H1 (cell line): Measurements from ENCODE around the gene ZNF618. TPM values are rescaled to one million over a fixed set of nuclear protein-coding genes. Genes with fewer than 3 reads are reported as not detected.

Experiments
- CTCF ChIA-PET: fragments of 300-600 bp; sonication (Branson Sonifier 250); formaldehyde crosslinking; loops from one replicate; lab custom pipeline; 2021; ENCODE audit not compliant: partially characterized antibody; lab: Charles Lee
- POLR2A ChIA-PET: fragments of 300-600 bp; sonication (Branson Sonifier 250); formaldehyde crosslinking; loops from one replicate; lab custom pipeline; 2021; ENCODE audit warnings: inconsistent platforms; ENCODE audit not compliant: partially characterized antibody; lab: Charles Lee
- DNase-seq, 2 experiments: peaks; one replicate each; pipeline versions ENCODE4 v3.0.0 to v3.0.0-alpha.2; 2010 to 2022; ENCODE audit warnings: low spot score in 2 of 2, low read depth in 1 of 2, mixed read lengths in 1 of 2
- FAIRE-seq: peaks from 2 replicates; lab custom pipeline; 2011; peaks lifted over from hg19 to GRCh38; lab: Jason Lieb, UNC
- H2AFZ ChIP-seq: 2 replicates; pipeline ENCODE4 v1.8.1; 2012; ENCODE audit warnings: low read length, inconsistent platforms
- H2AK5ac ChIP-seq: 2 replicates; pipeline ENCODE4 v1.6.1; 2013; ENCODE audit warnings: low read depth, low read length
- H2BK120ac ChIP-seq: replicated peaks from 2 replicates; pipeline ENCODE3; 2013; ENCODE audit warnings: low read depth, low read length, inconsistent platforms
- H2BK12ac ChIP-seq: 2 replicates; pipeline ENCODE4 v1.6.1; 2013; ENCODE audit warnings: low read depth, low read length
- H2BK15ac ChIP-seq: 2 replicates; pipeline ENCODE4 v1.6.1; 2013; ENCODE audit warnings: low read length
- H2BK20ac ChIP-seq: 2 replicates; pipeline ENCODE4 v1.6.1; 2013; ENCODE audit warnings: low read length
- H2BK5ac ChIP-seq: 2 replicates; pipeline ENCODE4 v1.6.1; 2013; ENCODE audit warnings: low read depth, low read length
- H3K14ac ChIP-seq: 2 replicates; pipeline ENCODE4 v1.6.1; 2013; ENCODE audit warnings: inconsistent platforms; ENCODE audit not compliant: insufficient read length
- H3K18ac ChIP-seq: 2 replicates; pipeline ENCODE4 v1.6.1; 2013; ENCODE audit warnings: low read length; ENCODE audit errors: extremely low read depth
- H3K23ac ChIP-seq: 2 replicates; pipeline ENCODE4 v1.6.1; 2013; ENCODE audit warnings: inconsistent platforms; ENCODE audit not compliant: insufficient read length
- H3K23me2 ChIP-seq: 2 replicates; pipeline ENCODE4 v1.6.1; 2013; ENCODE audit warnings: low read depth, low read length
- H3K27ac ChIP-seq: 2 replicates; pipeline ENCODE4 v1.6.1; 2011; ENCODE audit warnings: low read depth, low read length, inconsistent platforms
- H3K27me3 ChIP-seq, 4 experiments: replicated peaks in 1 of 4; 1 replicate in 1 of 4; 2 replicates in 3 of 4; pipeline versions ENCODE4 v1.6.1 to v1.8.1; 2011 to 2013; ENCODE audit warnings: low read length in 3 of 4, mild to moderate bottlenecking in 3 of 4, inconsistent platforms in 2 of 4, mixed read lengths in 2 of 4, moderate library complexity in 1 of 4; ENCODE audit not compliant: control insufficient read depth in 3 of 4, insufficient read depth in 3 of 4; ENCODE audit errors: extremely low read depth in 1 of 4
- H3K36me3 ChIP-seq, 4 experiments: 2 replicates each; pipeline versions ENCODE4 v1.6.1 to v1.8.1; 2011 to 2013; ENCODE audit warnings: mild to moderate bottlenecking in 4 of 4, low read length in 3 of 4, moderate library complexity in 2 of 4, control low read depth in 1 of 4, inconsistent platforms in 1 of 4; ENCODE audit not compliant: insufficient read depth in 4 of 4, control insufficient read depth in 2 of 4
- H3K4ac ChIP-seq: replicated peaks from 2 replicates; pipeline ENCODE3; 2013; ENCODE audit warnings: low read length, low read depth, mixed read lengths, inconsistent platforms; ENCODE audit not compliant: insufficient read length
- H3K4me1 ChIP-seq, 4 experiments: replicated peaks in 1 of 4; 1 replicate in 1 of 4; 2 replicates in 3 of 4; pipeline versions ENCODE4 v1.6.1 to v1.8.1; 2011 to 2013; ENCODE audit warnings: low read length in 3 of 4, inconsistent platforms in 2 of 4, mixed read lengths in 1 of 4; ENCODE audit not compliant: insufficient read depth in 4 of 4, control insufficient read depth in 3 of 4
- H3K4me2 ChIP-seq, 2 experiments: 2 replicates each; pipeline versions ENCODE4 v1.6.1 to v1.8.1; 2011 to 2013; ENCODE audit warnings: low read depth in 2 of 2, low read length in 2 of 2, control low read depth in 1 of 2, inconsistent platforms in 1 of 2, mild to moderate bottlenecking in 1 of 2; ENCODE audit not compliant: insufficient read depth in 1 of 2
- H3K4me3 ChIP-seq, 4 experiments: fragments of 200-600, 300-600 bp in 1 of 4; sonication (generic), shearing (Covaris generic), sonication (Bioruptor Twin) in 1 of 4; 2 replicates each; pipeline versions ENCODE4 v1.5.1 to v1.8.1; 2011 to 2016; ENCODE audit warnings: low read length in 4 of 4, low read depth in 3 of 4, control low read depth in 2 of 4, inconsistent platforms in 2 of 4, mild to moderate bottlenecking in 2 of 4, mixed read lengths in 1 of 4, moderate library complexity in 1 of 4; ENCODE audit not compliant: insufficient read depth in 2 of 4; ENCODE audit errors: extremely low read depth in 1 of 4
- H3K56ac ChIP-seq: replicated peaks from 2 replicates; pipeline ENCODE3; 2013; ENCODE audit warnings: low read depth, mild to moderate bottlenecking, mixed read lengths, low read length, inconsistent platforms; ENCODE audit not compliant: insufficient read length
- H3K79me1 ChIP-seq: 2 replicates; pipeline ENCODE4 v1.6.1; 2013; ENCODE audit warnings: low read depth, low read length, control low read depth
- H3K79me2 ChIP-seq, 2 experiments: 2 replicates each; pipeline versions ENCODE4 v1.6.1 to v1.8.1; 2012 to 2013; ENCODE audit warnings: low read length in 2 of 2, mild to moderate bottlenecking in 2 of 2, inconsistent platforms in 1 of 2; ENCODE audit not compliant: insufficient read depth in 2 of 2, control insufficient read depth in 1 of 2
- H3K9ac ChIP-seq, 4 experiments: replicated peaks in 1 of 4; 1 replicate in 1 of 4; 2 replicates in 3 of 4; pipeline versions ENCODE4 v1.6.1 to v1.8.1; 2011 to 2013; ENCODE audit warnings: low read depth in 3 of 4, low read length in 3 of 4, control low read depth in 2 of 4, mild to moderate bottlenecking in 2 of 4, moderate library complexity in 2 of 4, inconsistent platforms in 1 of 4; ENCODE audit errors: extremely low read depth in 1 of 4
- H3K9me3 ChIP-seq, 2 experiments: 2 replicates each; pipeline versions ENCODE4 v1.6.1 to v1.8.1; 2012 to 2013; ENCODE audit warnings: mild to moderate bottlenecking in 2 of 2, moderate library complexity in 2 of 2, control low read depth in 1 of 2, inconsistent platforms in 1 of 2, low read depth in 1 of 2, low read length in 1 of 2, mixed read lengths in 1 of 2; ENCODE audit not compliant: insufficient read depth in 2 of 2
- H4K20me1 ChIP-seq, 2 experiments: replicated peaks in 1 of 2; 2 replicates each; pipeline versions ENCODE3 to v1.8.1; 2011 to 2013; ENCODE audit warnings: inconsistent platforms in 2 of 2, low read length in 2 of 2, mild to moderate bottlenecking in 1 of 2; ENCODE audit not compliant: insufficient read depth in 2 of 2, control insufficient read depth in 1 of 2
- H4K5ac ChIP-seq: 2 replicates; pipeline ENCODE4 v1.6.1; 2013; ENCODE audit warnings: low read length, low read depth, mixed read lengths, inconsistent platforms; ENCODE audit not compliant: insufficient read length
- H4K8ac ChIP-seq: 2 replicates; pipeline ENCODE4 v1.8.0; 2013; ENCODE audit warnings: mild to moderate bottlenecking, moderate library complexity, low read length, inconsistent platforms; ENCODE audit not compliant: insufficient read depth; ENCODE audit errors: extremely low read depth
- H4K91ac ChIP-seq: replicated peaks from 2 replicates; pipeline ENCODE3; 2013; ENCODE audit warnings: low read length, mixed read lengths, inconsistent platforms; ENCODE audit not compliant: insufficient read length
- BCL11A ChIP-seq, 2 experiments: IDR thresholded peaks; one replicate each; pipeline ENCODE4 v1.6.1; 2011; ENCODE audit warnings: low read depth in 2 of 2, low read length in 2 of 2, mild to moderate bottlenecking in 2 of 2
- CBX5 ChIP-seq: fragments of 300-800, 300-1000 bp; sonication (generic); IDR thresholded peaks from 2 replicates; pipeline ENCODE4 v1.7.1; 2016; ENCODE audit warnings: antibody characterized with exemption, low read length, low read depth
- CHD1 ChIP-seq: IDR thresholded peaks from 2 replicates; pipeline ENCODE4 v1.6.1; 2012; ENCODE audit warnings: low read depth, low read length, improper control_type of control experiment
- CTCF ChIP-seq, 3 experiments: IDR thresholded peaks; 1 replicate in 2 of 3; 2 replicates in 1 of 3; pipeline versions ENCODE4 v1.5.1 to v1.6.1; 2011; ENCODE audit warnings: low read length in 3 of 3, mild to moderate bottlenecking in 3 of 3, inconsistent platforms in 2 of 3, low read depth in 1 of 3, moderate library complexity in 1 of 3; ENCODE audit not compliant: insufficient read depth in 1 of 3; ENCODE audit errors: control extremely low read depth in 1 of 3
- KDM4A ChIP-seq: IDR thresholded peaks from one replicate; pipeline ENCODE4 v1.7.1; 2012; ENCODE audit warnings: low read depth, mild to moderate bottlenecking, moderate library complexity, low read length, inconsistent platforms; ENCODE audit not compliant: severe bottlenecking
- NRF1 ChIP-seq: IDR thresholded peaks from 2 replicates; pipeline ENCODE4 v1.6.1; 2011; ENCODE audit warnings: mild to moderate bottlenecking, low read depth, low read length, improper control_type of control experiment
- PHF8 ChIP-seq: fragments of 200-600 bp; sonication (generic); conservative IDR thresholded peaks from 2 replicates; pipeline ENCODE4 v1.7.1; 2012; ENCODE audit warnings: low read depth, mild to moderate bottlenecking, inconsistent platforms, low read length, moderate library complexity
- RXRA ChIP-seq: IDR thresholded peaks from 2 replicates; pipeline ENCODE4 v1.6.1; 2011; ENCODE audit warnings: low read depth, mild to moderate bottlenecking, low read length, moderate library complexity; ENCODE audit not compliant: insufficient read depth
- USF2 ChIP-seq: IDR thresholded peaks from 2 replicates; pipeline ENCODE4 v1.6.1; 2011; ENCODE audit warnings: low read length, improper control_type of control experiment
- WGBS, 2 experiments: shearing (Covaris generic) in 1 of 2; methylation state at CpG; one replicate each; pipeline versions ENCODE4 v1.1.6 to v1.1.7; 2013 to 2015; ENCODE audit warnings: low lambda C conversion rate in 2 of 2, mixed read lengths in 2 of 2, inconsistent platforms in 1 of 2, low coverage in 1 of 2, missing lambda C conversion rate in 1 of 2; ENCODE audit not compliant: insufficient replicate concordance in 2 of 2, insufficient coverage in 1 of 2, insufficient read length in 1 of 2; ENCODE audit errors: extremely low coverage in 1 of 2, missing lambda C conversion rate in 1 of 2; 5-methylcytosine and 5-hydroxymethylcytosine counted together
- polyA plus RNA-seq, 7 experiments: library from polyadenylated mRNA; depleted of rRNA in 3 of 7; stranded (reverse) in 5 of 7; unstranded in 2 of 7; fragments of >200 nt in 5 of 7; fragments of 200-250 nt in 2 of 7; gene quantifications; 1 replicate in 5 of 7; 2 replicates in 1 of 7; 4 replicates in 1 of 7; pipeline versions ENCODE4 v1.2.1 to v1.2.3, GENCODE V29; 2011 to 2013; ENCODE audit warnings: missing spikeins in 2 of 7, mixed read lengths in 2 of 7
- total RNA-seq: library from RNA; stranded (reverse); fragmentation: NEBNext Ultra II Directional; extraction: Animal tissue kit (Norgen Biotek cat#: 25700); gene quantifications from 2 replicates; pipeline ENCODE4 v1.2.1, GENCODE V29; 2021

ZNF618 gene
- total and polyA plus RNA-seq, 2 of the 8 experiments (the other 6 are each of a cell fraction or from before 2014, with no cell fraction given): 9.6 to 28.5 TPM

GRCh38 chr9:114000671-114001409, 124.7 kb downstream of the ZNF618 start:
- Histone ChIP-seq H3K79me2 (no peaks in the 10 kb centered on the region), H2BK12ac (no peak overlapping the region), H2BK20ac (no peak overlapping the region), H4K20me1 (peaks cover 2 to 4% of the 10 kb centered on the region in 2 experiments), H3K9ac (no peak overlapping the region), H3K56ac (no peak overlapping the region), H3K4ac (no peak overlapping the region), H2BK120ac (no peak overlapping the region), H3K23ac (no peak overlapping the region), H3K4me1 (no peaks in the 10 kb centered on the region), H3K18ac (no peak overlapping the region), H3K36me3 (peaks cover 0 to 4% (median 0%) of the 10 kb centered on the region in 4 experiments; a peak in 3 of 8 replicates), H3K4me3 (no peak overlapping the region), H2BK15ac (no peak overlapping the region), H3K4me2 (no peak overlapping the region), H4K8ac (no peak overlapping the region), H3K27me3 (no peaks in the 10 kb centered on the region), H3K9me3 (no peaks in the 10 kb centered on the region), H2BK5ac (no peak overlapping the region), H3K27ac (no peak overlapping the region), H3K14ac (no peak overlapping the region), H3K79me1 (no peaks in the 10 kb centered on the region), H3K23me2 (no peaks in the 10 kb centered on the region), H2AFZ (no peak overlapping the region), H4K91ac (no peak overlapping the region), H2AK5ac (no peak overlapping the region), H4K5ac (no peak overlapping the region)
- DNase-seq (no peak), FAIRE-seq (no peak)
- WGBS, 2 experiments: 89% methylated on average over 7 of the region's 8 CpGs; no CpG with 5 or more reads in 1 of the 2 experiments
- CTCF ChIA-PET: interaction anchor here (1.4 to 1.7 kb wide), 2 partner anchors 9 to 99 kb away, joined by 3 to 9 read pairs; no protein-coding TSS in a partner anchor
- POLR2A ChIA-PET: no interaction called here
- no peak for TF ChIP-seq CHD1
- TF ChIP-seq BCL11A (IDR thresholded peaks at IDR 0.05; ENCODE audit: low read depth in 2 of 2, low read length in 2 of 2): no peak
- no peak for TF ChIP-seq CTCF (IDR thresholded peaks at IDR 0.05; ENCODE audit: control extremely low read depth in 1 of 3, insufficient read depth in 1 of 3, low read depth in 1 of 3, low read length in 3 of 3)
- TF ChIP-seq NRF1: no peak
- TF ChIP-seq CBX5: no peak
- no peak for TF ChIP-seq KDM4A
- no peak for TF ChIP-seq PHF8
- TF ChIP-seq USF2: no peak
- TF ChIP-seq RXRA: no peak
